IMR-90 (cell line): ENCODE data around the gene CRTC1. TPM values are rescaled to one million over a fixed set of nuclear protein-coding genes. Genes with fewer than 3 reads are reported as not detected.

ENCODE experiments used
- polyA plus RNA-seq, 3 experiments: library from polyadenylated mRNA; depleted of rRNA; stranded (reverse); fragments of >200 nt; gene quantifications; 2 replicates each; pipeline ENCODE4 v1.2.3, GENCODE V29; 2012; ENCODE audit warnings: low replicate concordance in 1 of 3
- total RNA-seq: library from RNA; depleted of rRNA; stranded (reverse); fragments of >200 nt; gene quantifications from 2 replicates; pipeline ENCODE4 v1.2.3, GENCODE V29; 2012
- TF ChIP-seq, protein P1 (sequence below): fragments of 150-350 bp; IDR thresholded peaks from 2 replicates; pipeline ENCODE4 v1.6.1; 2017; ENCODE audit warnings: mild to moderate bottlenecking, antibody characterized with exemption, low read length, low read depth
- TF ChIP-seq, protein P2 (sequence below): conservative IDR thresholded peaks from 2 replicates; pipeline ENCODE4 v1.5.1; 2012; ENCODE audit warnings: mild to moderate bottlenecking, low read depth, low read length, improper control_type of control experiment

Gene CRTC1
- total and polyA plus RNA-seq, 2 of the 4 experiments (the other 2 are of a cell fraction): 0.18 to 5.7 TPM

DNA sequence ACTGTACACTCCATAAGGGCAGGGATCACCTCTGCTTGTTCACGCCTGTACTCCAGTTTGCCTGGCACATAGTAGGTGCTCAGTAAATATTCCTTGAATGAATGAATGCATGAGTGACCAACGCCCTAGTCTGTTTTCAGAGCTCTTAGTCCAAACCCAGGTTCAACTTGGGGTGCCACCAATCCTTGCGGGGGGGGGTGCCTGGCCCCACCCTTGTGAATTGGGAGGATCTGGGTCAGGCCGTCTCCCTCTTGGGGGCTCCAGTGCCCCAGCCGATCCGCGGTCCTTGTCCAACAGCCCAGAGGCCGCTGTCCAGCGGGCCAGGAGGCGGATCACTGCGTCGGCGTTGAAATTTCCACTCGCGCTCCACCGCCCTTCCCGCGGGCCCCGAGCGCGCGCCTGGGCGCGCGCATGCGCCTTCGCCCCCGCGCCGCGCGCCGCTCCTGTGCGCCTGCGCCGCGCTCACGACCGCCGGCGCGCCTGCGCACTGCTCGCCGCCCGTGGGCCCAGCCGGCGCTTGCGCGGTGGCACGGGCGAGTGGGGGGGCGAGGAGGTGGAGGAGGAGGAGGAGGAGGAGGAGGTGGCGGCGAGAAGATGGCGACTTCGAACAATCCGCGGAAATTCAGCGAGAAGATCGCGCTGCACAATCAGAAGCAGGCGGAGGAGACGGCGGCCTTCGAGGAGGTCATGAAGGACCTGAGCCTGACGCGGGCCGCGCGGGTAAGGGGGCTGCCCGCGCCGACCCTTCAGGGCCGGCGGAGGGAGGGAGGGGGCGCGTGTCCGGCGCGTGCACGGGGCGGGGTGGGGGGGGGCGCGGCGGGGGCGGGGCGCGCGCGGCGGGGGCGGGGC lies at the start of gene CRTC1 (continued):
- TF ChIP-seq, protein P1, sequence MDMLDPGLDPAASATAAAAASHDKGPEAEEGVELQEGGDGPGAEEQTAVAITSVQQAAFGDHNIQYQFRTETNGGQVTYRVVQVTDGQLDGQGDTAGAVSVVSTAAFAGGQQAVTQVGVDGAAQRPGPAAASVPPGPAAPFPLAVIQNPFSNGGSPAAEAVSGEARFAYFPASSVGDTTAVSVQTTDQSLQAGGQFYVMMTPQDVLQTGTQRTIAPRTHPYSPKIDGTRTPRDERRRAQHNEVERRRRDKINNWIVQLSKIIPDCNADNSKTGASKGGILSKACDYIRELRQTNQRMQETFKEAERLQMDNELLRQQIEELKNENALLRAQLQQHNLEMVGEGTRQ: peak; percentile 54; the same call in 1 of the 2 replicates
- TF ChIP-seq, protein P2, sequence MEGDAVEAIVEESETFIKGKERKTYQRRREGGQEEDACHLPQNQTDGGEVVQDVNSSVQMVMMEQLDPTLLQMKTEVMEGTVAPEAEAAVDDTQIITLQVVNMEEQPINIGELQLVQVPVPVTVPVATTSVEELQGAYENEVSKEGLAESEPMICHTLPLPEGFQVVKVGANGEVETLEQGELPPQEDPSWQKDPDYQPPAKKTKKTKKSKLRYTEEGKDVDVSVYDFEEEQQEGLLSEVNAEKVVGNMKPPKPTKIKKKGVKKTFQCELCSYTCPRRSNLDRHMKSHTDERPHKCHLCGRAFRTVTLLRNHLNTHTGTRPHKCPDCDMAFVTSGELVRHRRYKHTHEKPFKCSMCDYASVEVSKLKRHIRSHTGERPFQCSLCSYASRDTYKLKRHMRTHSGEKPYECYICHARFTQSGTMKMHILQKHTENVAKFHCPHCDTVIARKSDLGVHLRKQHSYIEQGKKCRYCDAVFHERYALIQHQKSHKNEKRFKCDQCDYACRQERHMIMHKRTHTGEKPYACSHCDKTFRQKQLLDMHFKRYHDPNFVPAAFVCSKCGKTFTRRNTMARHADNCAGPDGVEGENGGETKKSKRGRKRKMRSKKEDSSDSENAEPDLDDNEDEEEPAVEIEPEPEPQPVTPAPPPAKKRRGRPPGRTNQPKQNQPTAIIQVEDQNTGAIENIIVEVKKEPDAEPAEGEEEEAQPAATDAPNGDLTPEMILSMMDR: no peak
